Stimulated activated CD8-positive, alpha-beta memory T cell treated with anti-CD3 and anti-CD28 coated beads, Interleukin-7, amount 100 ng/mL, for 24 hours (primary cell): ENCODE results near the gene POLD1.

Experiments
- DNase-seq: peaks from one replicate; pipeline ENCODE4 v3.0.0-alpha.2; 2020; ENCODE audit warnings: low read depth

POLD1 gene

DNA sequence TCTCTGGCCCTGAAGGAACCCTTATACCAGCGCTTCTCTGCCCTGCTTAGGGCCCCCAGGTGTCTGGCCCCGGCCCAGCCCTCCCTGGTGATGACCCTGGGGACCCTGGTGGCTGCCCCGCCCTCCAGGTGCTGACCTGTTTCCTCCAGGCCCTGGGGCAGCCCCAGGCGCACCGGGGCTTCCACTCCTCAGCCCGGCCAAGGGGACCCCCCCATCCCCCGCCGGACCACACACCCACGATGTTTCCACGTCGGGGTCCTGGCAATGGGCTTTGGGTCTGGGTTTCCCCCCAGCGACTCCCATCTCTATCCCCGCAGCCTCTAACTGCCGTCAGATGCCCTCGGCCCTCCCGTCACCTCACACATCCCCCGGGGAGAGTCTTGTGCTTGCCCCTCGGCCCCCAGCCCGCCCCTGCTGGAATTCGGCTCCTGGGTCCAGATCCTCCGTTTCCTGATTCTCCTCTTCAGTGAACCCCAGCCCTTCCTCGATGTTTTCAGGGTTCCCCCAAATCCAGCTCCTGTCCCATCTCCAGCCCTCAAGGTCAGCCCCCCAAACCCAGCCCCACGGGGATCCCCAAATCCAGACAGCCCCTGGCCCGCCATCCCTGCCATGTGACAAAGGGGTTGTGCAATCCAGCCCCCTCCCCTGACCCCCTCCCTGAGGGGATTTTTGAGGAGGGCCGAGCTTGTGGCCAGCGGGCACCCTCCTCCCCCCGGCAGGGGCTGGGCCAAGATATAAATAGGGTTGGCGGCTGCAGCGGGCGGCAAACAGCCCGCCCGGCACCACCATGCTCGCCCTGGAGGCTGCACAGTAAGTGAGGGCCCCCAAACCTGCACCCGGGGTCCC, 34.3 kb downstream of the POLD1 start, which contains the start of gene SPIB:
Gene SPIB (plus strand): TSS at position 763 of the 846 bp plus-strand sequence. CDS start 25 bp downstream, at position 788.
- no peak for DNase-seq

DNA sequence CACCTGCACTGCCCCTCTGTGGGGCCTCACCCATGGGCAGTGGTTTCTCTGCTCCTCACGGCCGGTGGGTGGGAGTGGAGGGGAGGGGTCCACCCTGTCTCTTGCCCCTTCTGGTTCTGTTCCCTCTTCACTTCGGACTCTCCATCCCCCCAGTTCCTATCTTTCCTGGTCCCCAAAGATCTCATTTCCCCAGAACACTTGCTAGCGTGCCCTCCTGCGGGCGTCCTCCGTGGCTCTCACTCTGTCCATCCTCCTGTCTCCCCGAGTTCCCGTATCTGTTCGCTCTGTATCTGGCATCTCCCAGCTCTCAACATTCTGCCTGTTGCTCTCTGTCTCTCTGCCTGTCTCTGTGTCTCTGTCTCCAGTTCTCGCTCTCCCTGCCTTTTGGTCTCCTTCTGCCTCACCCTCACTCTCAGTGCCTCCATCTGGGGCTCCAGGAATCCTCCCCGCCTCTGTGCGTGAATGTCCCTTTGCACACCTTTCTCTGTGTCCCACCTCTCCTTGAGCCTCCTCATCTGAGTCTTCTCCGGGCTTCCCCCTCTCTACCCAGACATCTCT, 35.0 kb downstream of the POLD1 start:
- DNase-seq: no peak

DNA sequence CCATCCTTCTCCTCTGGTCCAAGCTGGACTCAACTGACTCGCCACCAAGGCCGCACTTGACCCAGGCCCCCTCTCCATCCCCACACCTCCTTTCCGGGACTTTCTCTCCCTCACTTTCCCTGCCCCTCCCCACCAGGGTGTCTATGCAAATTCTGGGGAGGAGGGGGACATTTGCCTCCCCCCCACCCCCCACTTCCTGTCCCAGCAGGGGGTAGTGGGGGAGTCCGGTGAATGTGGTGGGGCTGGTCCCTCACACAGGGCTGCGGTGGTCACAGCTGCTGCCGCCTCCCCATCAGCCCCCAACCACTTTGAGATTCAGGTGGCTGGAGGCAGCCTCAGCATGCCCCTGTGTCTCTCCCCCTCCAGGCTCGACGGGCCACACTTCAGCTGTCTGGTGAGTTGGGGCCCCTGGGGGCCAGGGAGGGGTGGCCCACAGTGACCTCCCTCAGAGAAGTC, 35.5 kb downstream of the POLD1 start:
- no peak for DNase-seq

DNA sequence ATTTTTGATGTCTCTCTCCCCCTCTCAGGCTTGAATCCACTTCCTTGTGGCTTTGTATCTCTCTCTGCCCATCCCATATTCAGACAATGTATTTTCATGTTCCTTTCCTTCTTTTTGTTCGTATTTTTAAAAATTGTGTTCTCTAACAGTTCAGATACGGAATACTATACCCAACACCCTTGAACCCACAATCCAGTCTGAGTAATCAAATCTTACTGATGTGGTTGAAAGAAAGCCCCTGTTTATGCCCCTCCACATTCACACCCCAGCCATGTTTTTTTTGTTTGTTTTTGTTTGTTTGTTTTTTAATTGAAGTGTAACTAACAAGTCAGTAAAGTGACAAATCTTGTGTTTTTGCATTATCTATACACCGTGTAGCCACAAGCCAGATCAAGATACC, 36.0 kb downstream of the POLD1 start:
- no peak for DNase-seq

DNA sequence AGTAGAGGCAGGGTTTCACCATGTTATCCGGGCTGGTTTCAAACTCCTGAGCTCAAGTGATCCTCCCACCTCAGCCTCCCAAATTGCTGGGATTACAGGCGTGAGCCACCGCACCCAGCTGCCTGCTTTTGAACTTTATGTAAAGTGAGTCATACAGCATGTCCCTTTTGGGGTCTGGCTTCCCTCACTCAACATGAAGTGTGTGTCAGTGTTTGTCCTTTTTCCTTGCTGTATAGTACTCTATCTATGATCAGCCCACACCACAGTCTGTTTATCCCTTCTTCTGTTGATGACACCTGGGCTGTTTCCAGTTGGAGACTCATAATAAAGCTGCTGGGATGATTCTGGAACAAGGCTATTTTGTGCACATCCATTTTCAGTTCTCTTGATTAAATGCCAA, 36.7 kb downstream of the POLD1 start:
- no peak for DNase-seq

DNA sequence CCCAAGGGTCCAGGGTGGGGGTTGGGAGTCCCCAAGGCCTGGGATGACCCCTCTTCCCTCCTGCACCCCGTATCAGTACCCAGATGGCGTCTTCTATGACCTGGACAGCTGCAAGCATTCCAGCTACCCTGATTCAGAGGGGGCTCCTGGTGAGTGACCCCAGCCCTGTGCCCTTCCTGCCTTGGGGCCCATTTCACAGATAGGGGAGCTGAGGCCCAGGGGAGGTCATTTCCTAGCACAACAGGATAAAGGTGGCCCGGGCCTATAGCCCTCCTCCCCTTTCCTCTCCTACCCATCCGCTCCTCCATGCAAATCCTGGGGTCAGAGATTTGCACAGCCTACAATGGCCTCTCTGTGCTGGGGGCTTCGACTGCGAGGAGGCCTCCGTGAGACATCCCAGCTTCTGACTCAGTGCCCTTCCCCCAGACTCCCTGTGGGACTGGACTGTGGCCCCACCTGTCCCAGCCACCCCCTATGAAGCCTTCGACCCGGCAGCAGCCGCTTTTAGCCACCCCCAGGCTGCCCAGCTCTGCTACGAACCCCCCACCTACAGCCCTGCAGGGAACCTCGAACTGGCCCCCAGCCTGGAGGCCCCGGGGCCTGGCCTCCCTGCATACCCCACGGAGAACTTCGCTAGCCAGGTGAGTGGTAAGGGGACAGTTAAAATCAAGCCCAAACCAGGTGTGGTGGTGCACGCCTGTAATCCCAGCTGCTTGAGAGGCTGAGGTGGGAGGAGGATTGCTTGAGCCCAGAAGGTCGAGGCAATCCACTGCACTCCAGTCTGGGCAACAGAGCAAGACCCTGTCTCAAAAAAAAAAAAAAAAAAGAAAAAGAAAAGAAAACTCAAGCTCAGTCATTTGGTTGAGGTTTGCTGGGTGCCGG, 38.5 kb downstream of the POLD1 start:
- no peak for DNase-seq

DNA sequence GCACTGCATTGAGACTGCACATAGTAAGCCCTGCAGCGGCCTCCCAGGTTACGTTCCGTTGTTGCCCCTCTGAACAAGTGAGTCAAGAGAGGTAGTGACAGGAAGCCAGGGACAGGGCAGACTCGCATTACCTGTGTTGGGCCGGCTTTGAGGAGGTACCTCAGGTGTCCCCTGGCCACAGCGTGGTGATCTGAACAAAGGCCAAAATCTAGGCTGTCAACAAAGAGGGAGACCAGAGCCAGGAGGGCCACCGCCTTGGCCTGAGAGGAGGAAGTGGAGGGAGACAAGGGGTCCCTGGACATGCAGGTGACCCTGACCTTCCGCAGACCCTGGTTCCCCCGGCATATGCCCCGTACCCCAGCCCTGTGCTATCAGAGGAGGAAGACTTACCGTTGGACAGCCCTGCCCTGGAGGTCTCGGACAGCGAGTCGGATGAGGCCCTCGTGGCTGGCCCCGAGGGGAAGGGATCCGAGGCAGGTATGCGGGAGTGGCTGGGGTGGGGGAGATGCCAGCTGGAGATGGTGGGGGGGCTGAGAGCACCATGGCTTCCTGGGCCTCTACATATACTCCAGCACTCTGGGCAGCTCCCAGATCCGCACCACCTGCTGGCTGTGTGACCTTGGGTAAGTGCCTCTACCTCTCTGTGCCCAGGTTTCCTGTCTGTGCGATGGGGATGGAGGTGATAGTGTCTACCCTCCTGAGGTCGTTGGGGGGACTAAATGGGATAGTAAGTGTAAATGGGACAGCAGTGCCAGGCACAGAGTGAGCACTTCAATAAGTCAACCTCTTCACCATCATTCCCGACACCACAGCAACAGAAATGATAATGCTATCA, 39.3 kb downstream of the POLD1 start:
- DNase-seq: no peak

DNA sequence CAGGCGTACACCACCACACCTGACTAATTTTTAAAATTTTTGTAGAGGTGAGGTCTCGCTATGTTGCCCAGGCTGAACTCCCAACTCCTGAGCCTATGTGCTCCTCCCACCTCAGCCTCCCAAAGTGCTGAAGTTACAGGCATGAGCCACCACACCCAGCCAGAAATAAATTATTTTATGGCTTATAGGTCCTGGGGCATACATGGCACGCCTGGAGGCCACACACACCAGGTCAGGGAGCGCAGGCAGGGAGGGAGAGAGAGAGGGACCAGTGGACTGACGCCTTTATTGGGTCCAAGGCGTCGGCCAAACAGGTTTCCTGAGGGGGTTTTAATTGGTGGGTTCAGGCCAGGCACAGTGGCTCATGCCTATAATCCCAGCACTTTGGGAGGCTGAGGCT, 41.4 kb downstream of the POLD1 start:
- DNase-seq: no peak

DNA sequence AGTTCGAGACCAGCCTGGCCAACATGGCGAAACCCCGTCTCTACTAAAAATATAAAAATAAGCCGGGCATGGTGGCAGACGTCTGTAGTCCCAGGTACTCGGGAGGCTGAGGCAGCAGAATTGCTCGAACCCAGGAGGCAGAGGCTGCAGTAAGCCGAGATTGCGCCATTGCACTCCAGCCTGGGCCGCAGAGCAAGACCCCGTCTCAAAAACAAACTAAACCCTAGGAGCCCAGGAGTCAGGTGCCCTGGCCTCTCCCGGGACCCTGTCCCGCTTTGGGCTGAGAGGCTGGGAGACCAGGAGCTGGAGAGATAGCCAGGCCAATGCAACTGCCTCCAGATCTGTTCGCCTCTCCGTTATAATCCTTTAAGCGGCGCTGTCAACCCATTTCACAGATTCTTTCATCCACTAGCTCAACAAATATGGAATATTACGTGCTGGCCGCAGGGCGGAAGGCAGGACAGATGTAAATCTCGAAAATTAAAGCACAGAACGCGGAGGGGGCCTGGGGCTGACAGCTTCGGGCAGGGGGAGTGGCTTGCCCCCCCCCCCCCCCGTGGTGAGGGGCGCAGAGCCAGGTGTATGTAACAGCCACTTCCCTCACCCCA, 43.3 kb downstream of the POLD1 start:
- no peak for DNase-seq

DNA sequence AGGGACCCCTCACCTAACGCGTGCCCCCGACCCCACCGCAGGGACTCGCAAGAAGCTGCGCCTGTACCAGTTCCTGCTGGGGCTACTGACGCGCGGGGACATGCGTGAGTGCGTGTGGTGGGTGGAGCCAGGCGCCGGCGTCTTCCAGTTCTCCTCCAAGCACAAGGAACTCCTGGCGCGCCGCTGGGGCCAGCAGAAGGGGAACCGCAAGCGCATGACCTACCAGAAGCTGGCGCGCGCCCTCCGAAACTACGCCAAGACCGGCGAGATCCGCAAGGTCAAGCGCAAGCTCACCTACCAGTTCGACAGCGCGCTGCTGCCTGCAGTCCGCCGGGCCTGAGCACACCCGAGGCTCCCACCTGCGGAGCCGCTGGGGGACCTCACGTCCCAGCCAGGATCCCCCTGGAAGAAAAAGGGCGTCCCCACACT, 43.9 kb downstream of the POLD1 start:
- no peak for DNase-seq

DNA sequence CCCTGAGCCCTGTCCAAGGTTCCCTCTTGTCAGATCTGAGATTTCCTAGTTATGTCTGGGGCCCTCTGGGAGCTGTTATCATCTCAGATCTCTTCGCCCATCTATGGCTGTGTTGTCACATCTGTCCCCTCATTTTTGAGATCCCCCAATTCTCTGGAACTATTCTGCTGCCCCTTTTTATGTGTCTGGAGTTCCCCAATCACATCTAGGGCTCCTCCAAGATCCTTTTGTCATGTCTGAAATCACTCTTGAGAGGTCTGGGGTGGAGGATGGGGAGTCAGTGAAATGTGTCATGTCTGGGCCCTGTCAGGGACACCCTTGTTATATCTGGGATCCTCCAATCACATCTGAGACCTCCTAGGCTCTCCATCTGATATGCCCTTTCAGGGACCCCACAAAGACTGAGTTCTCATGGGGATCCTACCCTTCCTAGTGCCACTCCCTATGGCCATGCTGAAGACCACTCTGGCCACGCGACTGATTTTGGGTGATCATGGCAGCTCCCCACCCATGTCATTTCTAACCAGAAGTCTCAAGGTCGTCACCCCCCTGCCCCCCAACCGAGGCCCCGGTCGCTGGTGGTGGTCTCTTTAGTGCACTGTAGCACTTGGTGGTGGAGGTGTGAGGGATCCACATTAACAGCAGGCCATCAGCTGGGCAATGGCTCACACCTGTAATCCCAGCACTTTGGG, 44.8 kb downstream of the POLD1 start:
- no peak for DNase-seq

DNA sequence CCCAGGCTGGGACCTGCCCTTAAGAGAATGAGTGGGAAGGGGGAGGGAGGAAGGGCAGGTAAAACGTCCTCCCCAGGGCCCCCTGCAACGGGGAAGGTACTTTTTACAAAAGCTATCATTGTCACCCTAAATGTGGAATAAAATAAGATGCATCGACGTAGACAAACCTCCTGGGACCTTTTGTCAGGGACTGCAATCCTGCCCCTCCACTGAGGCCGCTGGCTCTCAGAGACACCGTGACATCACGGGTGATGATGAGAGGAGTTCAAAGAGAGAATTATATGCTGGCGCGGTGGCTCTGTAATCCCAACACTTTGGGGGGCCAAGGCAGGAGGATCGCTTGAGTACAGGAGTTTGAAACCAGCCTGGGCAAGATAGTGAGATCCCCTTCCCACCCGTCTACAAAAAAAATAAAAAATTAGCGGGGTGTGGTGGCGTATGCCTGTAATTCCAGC, 46.8 kb downstream of the POLD1 start:
- no peak for DNase-seq

DNA sequence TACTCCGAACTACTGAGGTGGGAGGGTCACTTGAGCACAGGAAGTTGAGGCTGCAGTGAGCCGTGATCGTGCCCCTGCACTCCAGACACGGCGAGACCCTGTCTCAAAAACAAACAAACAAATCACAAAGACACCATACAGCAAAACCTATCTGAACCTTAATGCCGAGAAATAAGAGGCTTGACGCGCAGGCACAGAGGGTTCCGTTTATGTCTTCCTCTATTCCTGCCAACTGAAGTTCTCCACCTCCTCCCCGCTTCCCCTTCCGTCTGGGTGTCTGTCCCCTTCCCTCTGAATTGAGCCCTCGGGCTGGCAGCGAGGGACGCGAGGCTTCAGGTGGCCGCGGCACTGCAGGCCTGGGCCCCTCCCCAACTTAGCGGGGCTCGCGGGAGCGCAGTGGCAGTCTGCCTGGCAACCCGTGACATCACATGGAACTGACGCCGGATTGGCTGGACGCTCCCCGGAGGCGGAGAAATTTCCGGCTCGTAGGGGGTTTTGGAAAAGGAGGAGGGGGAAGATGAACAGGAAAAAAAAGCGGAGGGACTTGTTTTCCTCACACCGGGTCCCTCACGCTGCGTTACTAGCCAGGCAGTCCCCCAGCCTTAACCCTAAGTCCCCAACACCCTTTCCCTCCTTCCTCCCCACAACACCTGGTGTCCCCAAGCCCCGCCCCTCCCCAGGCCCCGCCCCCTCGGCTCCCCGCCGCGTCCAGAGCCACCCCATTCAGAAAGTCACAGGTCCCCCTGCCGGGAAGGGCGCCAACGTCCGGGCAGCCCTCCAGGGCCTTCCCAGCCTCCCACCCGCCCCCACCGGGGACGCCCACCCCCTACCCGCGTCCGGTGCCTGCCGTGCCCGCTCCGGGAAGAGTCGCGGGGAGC, 47.4 kb downstream of the POLD1 start:
- DNase-seq: peak; percentile 71

DNA sequence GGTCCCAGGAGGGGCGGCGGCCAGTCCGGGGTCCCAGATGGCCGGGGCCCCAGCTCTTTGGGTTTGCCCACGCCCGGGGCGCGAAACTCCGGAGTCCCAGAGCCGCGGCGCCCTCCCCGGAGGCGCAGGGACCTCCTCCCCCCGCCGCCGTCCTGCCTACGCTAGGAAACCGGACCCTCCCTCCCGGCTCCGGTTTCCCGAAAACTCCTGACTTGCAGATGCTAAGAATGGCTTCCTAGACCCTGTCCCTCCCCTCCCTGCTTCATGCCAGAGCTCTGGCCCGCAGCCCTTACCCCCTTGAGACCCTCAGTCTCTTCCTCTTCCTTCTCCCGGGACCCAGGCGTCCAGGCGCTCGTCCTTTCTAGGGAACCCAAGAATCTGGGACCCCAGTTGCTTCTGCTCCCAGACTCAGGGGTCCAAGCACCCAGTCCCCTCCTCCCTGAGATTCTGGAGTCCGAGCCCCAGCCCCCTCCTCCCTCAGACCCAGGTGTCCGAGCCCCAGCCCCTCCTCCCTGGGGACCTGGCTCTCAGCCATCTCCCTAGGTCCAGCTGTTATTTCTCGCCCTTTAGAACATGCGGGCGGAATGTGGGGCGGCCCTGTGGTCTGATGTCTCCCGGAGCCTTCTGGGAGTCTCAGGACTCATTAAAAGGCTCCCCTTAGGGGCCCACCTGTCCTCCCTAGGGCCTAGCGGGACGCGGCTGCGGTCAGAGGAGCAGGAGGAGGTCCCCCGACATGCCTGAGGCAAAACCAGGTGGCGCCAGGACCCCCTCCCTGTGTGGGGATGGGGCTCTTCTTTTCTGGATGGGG, 48.3 kb downstream of the POLD1 start, which contains the start of gene MYBPC2:
Gene MYBPC2 (plus strand): TSS at position 672 of the 808 bp plus-strand sequence. CDS start 62 bp downstream, at position 734.
- DNase-seq: no peak

DNA sequence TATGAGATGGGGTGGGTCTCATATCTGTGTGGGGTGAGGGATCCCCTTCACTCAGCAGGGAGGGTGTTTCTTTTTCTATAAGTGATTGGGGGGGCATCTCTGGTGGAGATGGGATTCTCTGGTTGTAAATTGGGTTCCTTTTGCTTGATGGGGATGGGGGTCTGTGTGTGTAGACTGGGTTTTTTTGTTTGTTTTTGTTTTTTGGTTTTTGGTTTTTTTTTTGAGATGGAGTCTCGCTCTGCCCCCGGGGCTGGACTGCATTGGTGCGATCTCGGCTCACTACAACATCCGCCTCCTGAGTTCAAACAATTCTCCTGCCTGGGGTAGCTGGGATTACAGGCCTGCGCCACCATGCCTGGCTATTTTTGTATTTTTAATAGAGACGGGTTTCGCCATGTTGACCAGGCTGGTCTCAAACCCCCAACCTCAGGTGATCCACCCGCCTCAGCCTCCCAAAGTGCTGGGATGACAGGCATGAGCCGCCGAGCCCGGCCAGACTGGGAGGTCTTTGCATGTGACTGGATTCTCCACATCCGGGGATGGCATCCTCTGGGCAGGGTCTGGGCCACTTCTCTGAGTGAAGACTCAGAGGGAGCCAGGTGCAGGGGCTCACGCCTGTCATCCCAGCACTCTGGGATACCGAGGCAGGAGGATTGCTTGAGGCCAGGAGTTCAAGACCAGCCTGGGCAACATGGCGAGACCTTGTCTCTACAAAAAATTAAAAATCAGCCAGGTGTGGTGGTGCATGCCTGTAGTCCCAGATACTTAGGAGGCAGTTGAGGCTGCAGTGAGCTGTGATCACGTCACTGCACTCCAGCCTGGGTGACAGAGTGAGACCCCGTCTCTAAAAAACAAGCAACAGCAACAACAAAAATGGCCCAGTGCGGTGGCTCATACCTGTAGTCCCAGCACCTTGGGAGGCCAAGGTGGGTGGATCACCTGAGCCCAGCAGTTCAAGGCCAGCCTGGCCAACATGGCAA, 49.3 kb downstream of the POLD1 start:
- DNase-seq: no peak

DNA sequence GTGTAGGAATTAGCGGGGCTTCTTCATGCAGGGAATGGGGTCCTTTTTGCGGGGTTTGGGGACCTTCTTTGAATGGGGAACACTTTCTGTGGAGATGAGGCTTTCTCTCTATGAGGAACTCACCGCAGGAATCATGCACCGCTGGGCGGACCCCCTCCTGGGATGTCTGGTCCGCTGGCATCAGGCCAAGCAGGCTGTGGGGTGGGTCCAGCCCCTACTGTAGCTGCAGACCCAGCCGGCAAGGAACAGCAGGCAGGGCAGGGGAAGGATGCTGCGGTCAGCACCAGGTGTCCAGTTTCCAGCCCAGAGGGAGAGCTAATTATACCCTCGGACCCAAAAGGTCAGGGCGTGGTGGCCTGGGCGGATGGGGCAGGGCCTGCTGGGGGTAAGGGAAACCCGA, 50.4 kb downstream of the POLD1 start:
- no peak for DNase-seq

DNA sequence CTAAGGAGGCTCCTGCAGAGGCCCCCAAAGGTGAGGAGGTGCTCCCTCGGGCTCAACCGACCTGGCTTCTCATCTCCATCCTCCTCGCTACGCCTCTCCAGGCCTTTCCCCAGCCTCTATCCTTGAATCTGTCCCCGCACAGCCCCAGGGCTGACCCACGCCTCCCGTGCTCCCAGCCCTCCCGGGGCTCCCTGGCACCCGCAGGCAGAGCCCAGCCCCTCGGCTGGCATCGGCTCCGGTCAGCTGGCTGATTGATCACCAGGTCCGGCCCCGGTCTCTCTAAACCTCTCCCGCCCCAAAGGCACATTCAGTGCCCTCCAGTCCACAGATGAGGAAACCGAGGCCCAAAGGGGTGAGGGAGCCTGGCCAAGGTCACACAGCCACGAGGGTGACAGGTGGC, 51.1 kb downstream of the POLD1 start:
- DNase-seq: no peak
